Smooth muscle cell (in vitro differentiated cells): ENCODE measurements around the gene EEFSEC. TPM values are rescaled to one million over a fixed set of nuclear protein-coding genes. Genes with fewer than 3 reads are reported as not detected.
A peak's percentile ranks its signal among the peaks of the same experiment; 100 is the strongest.

Experiments used
- DNase-seq: peaks from one replicate; lab custom pipeline; 2025; ENCODE audit not compliant: unreplicated experiment; lab: John Stamatoyannopoulos, UW
- H2AFZ ChIP-seq: fragments of 200-600 bp; sonication (generic); 2 replicates; pipeline ENCODE4 v1.6.0; 2016; ENCODE audit warnings: antibody characterized with exemption, low read depth, mild to moderate bottlenecking
- H3F3A ChIP-seq: fragments of 200-600 bp; sonication (generic); 2 replicates; pipeline ENCODE4 v1.6.0; 2017; ENCODE audit warnings: antibody characterized with exemption, low read depth
- H3K27ac ChIP-seq: fragments of 200-600 bp; sonication (generic); 2 replicates; pipeline ENCODE4 v1.5.1; 2016; ENCODE audit warnings: low read depth, mild to moderate bottlenecking
- H3K27me3 ChIP-seq: fragments of 200-600 bp; sonication (generic); 2 replicates; pipeline ENCODE4 v1.6.1; 2016; ENCODE audit warnings: low read depth, mild to moderate bottlenecking
- H3K36me3 ChIP-seq: fragments of 200-600 bp; sonication (generic); 2 replicates; pipeline ENCODE4 v1.5.1; 2016; ENCODE audit warnings: low read depth
- H3K4me1 ChIP-seq: fragments of 200-600 bp; sonication (generic); 2 replicates; pipeline ENCODE4 v1.5.1; 2016; ENCODE audit warnings: low read depth
- H3K4me2 ChIP-seq: fragments of 200-600 bp; sonication (generic); 2 replicates; pipeline ENCODE4 v1.6.0; 2016; ENCODE audit warnings: mild to moderate bottlenecking
- H3K4me3 ChIP-seq: fragments of 200-600 bp; sonication (generic); 2 replicates; pipeline ENCODE4 v1.5.1; 2016; ENCODE audit warnings: mild to moderate bottlenecking
- H3K79me2 ChIP-seq: fragments of 200-600 bp; sonication (generic); 2 replicates; pipeline ENCODE4 v1.6.0; 2016; ENCODE audit warnings: low read depth, mild to moderate bottlenecking
- H3K9ac ChIP-seq: fragments of 200-600 bp; sonication (generic); 2 replicates; pipeline ENCODE4 v1.6.0; 2016; ENCODE audit warnings: low read depth
- H3K9me3 ChIP-seq: fragments of 200-600 bp; sonication (generic); replicated peaks from 2 replicates; pipeline ENCODE4 v1.5.1; 2016; ENCODE audit warnings: low read depth
- H4K20me1 ChIP-seq: fragments of 200-600 bp; sonication (generic); 2 replicates; pipeline ENCODE4 v1.6.0; 2016; ENCODE audit warnings: low read depth
- CTCF ChIP-seq: fragments of 200-600 bp; sonication (generic); IDR thresholded peaks from 2 replicates; pipeline ENCODE4 v1.5.1; 2017; ENCODE audit warnings: borderline replicate concordance, mild to moderate bottlenecking, antibody characterized with exemption; ENCODE audit not compliant: insufficient read depth, poor library complexity, severe bottlenecking
- WGBS: methylation state at CpG from one replicate; pipeline ENCODE4 v1.1.7; 2016; ENCODE audit warnings: low lambda C conversion rate; 5-methylcytosine and 5-hydroxymethylcytosine counted together
- polyA plus RNA-seq: library from polyadenylated mRNA; unstranded; fragments of >200 nt; fragmentation: Nextera tagmentation; extraction: Ambion mirVana; gene quantifications from 2 replicates; pipeline ENCODE4 v1.2.1, GENCODE V29; 2016
- total RNA-seq: library from RNA; depleted of rRNA; stranded (reverse); fragments of >200 nt; gene quantifications from 2 replicates; pipeline ENCODE4 v1.2.3, GENCODE V29; 2014

The EEFSEC gene
- total and polyA plus RNA-seq, 2 experiments from 2014 or later = 12.4 to 17.1 TPM

GRCh38 chr3:128352326-128352725, 199.0 kb downstream of the EEFSEC start:
- WGBS = 97% methylated on average over 8 of the region's 8 CpGs
- Histone ChIP-seq H3K9me3 (no peaks in the 10 kb centered on the region), H2AFZ (no peak overlapping the region), H3K79me2 (no peaks in the 10 kb centered on the region), H3K27me3 (no peaks in the 10 kb centered on the region), H3K9ac (no peak overlapping the region), H4K20me1 (peaks cover 11% of the 10 kb centered on the region), H3K27ac (no peak overlapping the region), H3F3A (no peaks in the 10 kb centered on the region), H3K4me3 (no peak overlapping the region), H3K36me3 (no peaks in the 10 kb centered on the region), H3K4me1 (peaks cover 14% of the 10 kb centered on the region), H3K4me2 (no peak overlapping the region)
- TF ChIP-seq CTCF = no peak
- DNase-seq = no peak

- Histone ChIP-seq H2AFZ (no peak overlapping the region), H3K4me2 (peak overlapping the region; percentile 70)
- no peak for TF ChIP-seq CTCF
These were observed 200.2 kb downstream of the EEFSEC start for GRCh38 chr3:128353361-128353965.

GRCh38 chr3:128353991-128354687, 200.9 kb downstream of the EEFSEC start:
- Histone ChIP-seq H2AFZ (no peak overlapping the region), H3K36me3 (no peaks in the 10 kb centered on the region), H3K27ac (peak overlapping the region; percentile 65), H3K9ac (peak overlapping the region; percentile 11), H3K9me3 (no peaks in the 10 kb centered on the region), H3K4me3 (no peak overlapping the region), H4K20me1 (peaks cover 11% of the 10 kb centered on the region), H3K79me2 (no peaks in the 10 kb centered on the region), H3K4me2 (peak overlapping the region; percentile 70), H3K4me1 (peaks cover 8% of the 10 kb centered on the region), H3F3A (no peaks in the 10 kb centered on the region), H3K27me3 (no peaks in the 10 kb centered on the region)
- DNase-seq = no peak
- no peak for TF ChIP-seq CTCF
- WGBS = 31% methylated on average over 10 of the region's 10 CpGs

More at GRCh38 chr3:128353361-128353965, 200.2 kb downstream of the EEFSEC start:
- no peaks in the 10 kb centered on the region for H3F3A ChIP-seq
- H4K20me1 ChIP-seq = peaks cover 11% of the 10 kb centered on the region
- WGBS = 72% methylated on average over 8 of the region's 8 CpGs
- H3K36me3 ChIP-seq = no peaks in the 10 kb centered on the region
- no peaks in the 10 kb centered on the region for H3K27me3 ChIP-seq
- peaks cover 14% of the 10 kb centered on the region for H3K4me1 ChIP-seq
- no peak for DNase-seq
- H3K27ac ChIP-seq = peak overlapping the region; percentile 65
- no peaks in the 10 kb centered on the region for H3K79me2 ChIP-seq
- no peaks in the 10 kb centered on the region for H3K9me3 ChIP-seq
- no peak overlapping the region for H3K9ac ChIP-seq
- no peak overlapping the region for H3K4me3 ChIP-seq
